Globus pallidus (tissue), 1 donor: ENCODE measurements around the gene PLPP1.
A peak's percentile ranks its signal among the peaks of the same experiment; 100 is the strongest.

Source experiments
- DNase-seq: peaks from one replicate; pipeline ENCODE4 v3.0.0-alpha.2; 2015; ENCODE audit warnings: low spot score

The PLPP1 gene

DNA sequence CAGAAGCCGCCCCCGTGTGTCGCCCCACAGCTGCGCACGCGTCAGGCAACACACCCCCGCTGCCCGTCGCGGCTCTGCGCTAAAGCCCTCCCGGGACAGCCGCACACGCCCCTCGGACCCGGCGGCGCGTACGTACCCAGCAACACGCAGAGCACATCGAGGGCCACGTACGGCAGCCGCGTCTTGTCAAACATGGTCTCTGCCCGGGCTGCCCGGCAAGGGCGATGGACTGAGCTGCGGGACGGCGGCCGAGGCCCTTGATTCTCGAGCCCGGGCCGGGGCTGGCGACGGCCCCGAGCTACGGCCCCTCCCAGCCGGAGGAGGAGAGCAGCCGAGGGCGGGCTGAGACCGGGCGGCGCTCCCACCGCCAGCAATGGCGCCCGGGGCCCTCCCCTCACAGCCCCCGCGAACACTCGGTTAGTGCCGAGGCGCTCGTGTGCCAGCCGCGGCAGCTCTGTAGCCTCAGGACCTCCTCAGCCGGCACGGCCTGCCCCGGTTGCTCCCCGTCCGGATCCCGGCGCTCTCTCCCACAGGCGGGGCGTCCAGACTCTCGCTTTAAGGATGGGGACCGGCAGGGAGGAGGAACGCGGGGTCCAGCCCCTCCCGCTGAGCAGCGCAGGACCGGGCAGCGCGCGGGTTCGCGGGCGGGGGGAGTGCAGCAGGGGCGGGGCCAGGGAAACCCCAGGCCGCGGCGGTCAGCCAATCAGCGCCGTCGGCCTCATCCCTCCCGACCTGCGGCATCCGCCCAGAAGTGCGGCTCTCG lies at the start of gene PLPP1:
TSS of gene PLPP1 (minus strand) at position 529 of the 763 bp plus-strand sequence. CDS start at position 194, 335 bp downstream.
- DNase-seq: peak; percentile 96

DNA sequence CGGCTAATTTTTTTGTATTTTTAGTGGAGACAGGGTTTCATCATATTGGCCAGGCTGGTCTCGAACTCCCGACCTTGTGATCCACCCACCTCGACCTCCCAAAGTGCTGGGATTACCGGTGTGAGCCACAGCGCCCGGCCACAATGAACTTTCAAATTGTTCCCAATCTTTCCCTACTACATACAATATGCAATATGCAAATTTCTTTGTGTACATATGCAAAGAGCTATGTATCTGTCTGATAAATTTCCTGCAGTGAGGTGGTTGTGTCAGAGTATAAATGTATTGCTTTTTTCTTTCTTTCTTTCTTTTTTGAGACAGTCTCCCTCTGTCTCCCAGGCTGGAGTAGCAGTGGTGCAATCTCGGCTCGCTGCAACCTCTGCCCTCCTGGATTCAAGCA lies 48.8 kb upstream of the PLPP1 start:
- DNase-seq: no peak

DNA sequence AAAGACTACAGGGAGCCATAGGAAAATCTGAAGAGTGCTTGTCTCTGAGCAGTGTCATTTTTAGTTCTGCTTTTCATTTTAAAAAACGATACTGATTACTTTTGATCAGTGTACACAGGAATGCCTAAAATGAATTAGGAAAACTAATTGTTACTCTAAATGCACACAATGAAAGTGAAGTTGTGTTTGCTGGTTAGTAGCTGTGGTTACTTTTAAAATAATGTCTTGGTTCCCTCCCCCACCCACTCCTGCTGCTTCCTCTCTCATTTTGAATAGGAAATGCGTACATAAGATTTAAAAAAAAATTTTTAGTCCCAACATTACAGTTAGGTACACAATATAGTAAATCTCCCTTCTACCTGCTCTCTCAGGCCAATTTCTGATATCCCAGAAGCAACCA lies 47.5 kb upstream of the PLPP1 start:
- no peak for DNase-seq

DNA sequence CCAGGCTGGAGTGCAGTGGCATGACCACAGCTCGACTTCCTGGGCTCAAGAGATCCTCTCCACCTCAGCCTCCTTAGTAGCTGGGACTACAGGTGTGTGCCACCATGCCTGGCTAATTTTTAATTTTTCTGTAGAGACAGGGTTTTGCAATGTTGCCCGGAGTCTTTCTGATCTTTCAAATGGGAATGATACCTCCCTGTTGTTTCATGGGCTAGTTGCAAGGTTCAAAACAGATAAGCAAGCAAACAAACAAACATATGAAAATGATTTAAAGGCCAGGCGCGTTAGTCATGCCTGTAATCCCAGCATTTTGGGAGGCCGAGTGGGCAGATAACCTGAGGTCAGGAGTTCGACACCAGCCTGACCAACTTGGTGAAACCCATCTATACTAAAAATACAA lies 45.3 kb upstream of the PLPP1 start:
- no peak for DNase-seq

DNA sequence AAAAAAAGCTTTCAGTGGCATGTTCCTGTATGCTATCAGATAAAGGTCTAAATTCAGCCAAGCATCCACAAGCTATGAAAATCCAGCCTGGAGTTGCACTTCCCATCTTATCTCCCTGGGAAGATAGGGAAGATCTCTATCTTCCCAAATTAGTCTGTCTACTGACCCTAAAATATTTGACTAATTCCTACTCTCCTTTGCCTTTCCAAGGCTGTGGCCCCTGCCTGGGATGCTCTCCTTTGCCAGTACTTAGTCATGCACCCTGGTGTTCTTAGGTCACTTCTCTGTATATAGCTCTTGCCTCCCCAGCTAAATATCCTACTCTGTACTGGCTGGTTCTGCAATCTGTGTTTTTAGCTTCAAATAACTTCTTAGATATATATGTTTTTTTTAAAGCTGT lies 44.0 kb upstream of the PLPP1 start:
- no peak for DNase-seq

DNA sequence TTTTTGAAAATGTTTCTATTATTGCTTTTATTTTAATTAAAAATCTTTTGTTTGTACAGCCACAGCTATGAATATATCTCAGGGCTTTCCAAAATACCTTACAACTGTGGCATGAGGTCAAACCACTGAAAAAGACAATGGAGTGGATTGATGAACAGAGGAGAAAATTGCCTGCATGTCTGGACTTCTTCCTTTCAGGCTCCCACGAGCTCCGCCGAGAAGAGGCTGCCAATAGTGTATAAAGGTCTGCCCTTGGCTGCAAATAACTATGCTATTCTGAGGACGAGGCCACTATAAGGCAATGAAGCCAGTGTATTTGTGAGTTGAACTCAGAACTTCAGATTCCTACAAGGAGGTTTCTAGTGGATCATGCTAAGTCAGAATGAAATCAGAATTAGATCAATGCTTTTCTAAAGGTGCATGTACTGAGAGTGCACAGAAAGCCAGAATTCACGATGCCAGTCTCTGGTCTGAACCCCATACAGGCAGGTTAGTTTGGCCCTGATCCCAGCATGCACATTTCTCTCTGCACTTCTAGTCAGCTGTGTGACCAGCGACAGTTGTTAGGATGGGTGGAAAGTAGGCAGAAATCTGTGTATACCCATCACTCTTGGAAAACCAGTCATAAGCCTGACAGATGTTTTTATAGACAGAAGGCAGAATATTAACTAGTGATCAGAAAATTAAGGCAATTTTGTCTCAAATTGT lies 42.7 kb upstream of the PLPP1 start:
- peak; percentile 63 for DNase-seq

DNA sequence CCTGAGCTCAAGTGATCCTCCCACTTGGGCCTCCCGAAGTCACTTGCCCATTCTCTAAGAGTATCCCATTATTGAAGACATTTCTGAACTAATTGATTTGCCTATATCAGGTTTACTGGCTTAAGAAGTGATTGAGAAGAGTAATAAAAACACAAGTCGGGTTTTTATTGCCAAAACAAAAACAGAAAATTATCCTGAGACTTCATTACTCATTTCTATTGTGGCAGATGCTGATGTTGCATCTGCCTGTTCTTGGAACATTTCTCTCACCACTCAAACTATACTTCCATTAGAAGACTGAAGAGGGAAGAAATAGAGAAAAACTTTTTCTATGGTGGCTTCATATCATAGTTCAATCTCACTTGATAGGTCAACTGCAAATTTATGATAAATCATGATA lies 41.9 kb upstream of the PLPP1 start:
- DNase-seq: no peak

DNA sequence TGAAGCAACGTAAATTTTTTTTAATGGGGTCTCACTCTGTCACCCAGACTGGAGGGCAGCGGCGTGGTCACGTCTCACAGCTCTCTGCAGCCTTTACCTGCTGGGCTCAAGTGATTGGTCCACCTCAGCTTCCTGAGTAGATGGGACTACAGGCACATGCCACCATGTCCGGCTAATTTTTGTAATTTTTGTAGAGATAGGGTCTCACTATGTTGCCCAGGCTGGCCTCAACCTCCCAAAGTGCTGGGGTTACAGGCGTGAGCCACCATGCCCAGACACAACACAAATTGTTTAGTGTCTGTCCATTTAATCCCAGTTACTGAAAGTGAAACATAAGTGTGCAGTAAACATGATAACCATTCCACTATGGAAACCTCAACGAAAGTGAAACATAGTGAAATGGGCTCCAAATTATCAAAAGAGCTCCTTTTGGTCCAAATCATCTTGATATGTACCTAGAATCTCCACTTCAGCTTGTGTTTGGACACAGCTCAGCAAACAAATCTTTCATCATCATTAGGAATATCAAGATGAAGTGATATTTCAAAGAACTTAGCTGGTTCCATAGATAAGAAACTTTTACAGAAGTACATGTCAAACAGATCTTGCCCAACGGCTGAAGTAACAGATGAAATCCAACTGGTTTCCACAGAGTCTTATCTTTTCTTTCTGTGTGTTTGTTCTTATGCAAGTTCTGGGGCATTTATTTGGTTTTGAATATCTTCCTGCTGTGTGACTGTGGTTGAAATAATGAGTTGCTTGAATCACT lies 41.2 kb upstream of the PLPP1 start:
- DNase-seq: no peak

DNA sequence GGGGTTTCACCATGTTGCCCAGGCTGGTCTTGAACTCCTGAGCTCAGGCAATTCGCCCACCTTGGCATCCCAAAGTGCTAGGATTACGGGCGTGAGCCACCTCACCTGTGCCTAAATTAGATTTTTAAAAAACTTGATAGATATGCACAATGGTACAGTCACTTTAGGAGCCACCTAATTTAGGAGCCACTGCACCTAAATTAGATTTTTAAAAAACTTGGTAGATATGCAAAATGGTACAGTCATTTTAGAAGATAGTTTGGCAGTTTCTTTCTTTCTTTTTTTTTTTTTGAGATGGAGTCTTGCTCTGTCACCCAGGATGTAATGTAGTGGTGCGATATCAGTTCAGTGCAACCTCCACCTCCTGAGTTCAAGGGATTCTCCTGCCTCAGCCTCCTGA lies 37.8 kb upstream of the PLPP1 start:
- no peak for DNase-seq

DNA sequence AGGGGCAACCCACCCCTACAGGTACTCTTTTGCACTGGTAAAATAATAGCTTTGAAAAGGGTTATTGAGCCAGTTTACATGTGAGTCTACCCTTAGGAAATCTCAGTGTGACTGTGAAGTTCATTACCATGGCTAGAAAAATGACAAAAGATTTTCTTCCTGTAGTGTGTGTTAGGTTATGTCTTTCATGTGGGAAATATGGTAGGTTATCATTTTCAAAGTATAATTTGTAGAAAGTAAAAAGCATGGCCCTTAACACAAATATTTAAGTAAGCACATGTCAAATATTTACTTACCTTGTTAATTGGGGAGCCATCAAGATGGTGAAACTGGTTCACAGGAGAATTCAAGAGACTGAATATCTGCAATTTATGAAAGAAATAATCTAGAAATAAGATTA lies 37.3 kb upstream of the PLPP1 start:
- DNase-seq: no peak

DNA sequence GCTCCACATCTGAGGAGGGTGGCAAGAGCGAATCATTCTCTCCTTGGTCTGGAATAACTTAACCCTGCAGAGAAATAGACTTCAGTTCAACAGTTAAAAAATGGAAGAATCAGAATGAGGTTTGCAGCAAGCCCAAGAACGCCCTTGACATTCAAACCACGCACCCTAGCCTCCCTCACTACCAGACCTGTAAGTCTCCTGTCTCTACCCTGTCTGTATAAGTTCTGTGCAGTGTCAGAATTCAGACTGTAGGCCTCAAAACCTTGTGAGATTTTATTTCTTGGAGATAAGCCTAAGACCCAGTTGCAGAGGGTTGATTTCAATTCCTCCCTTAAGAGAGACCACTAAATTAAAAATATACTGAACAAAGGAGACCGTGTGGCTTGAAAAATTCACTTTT lies 35.8 kb upstream of the PLPP1 start:
- no peak for DNase-seq

DNA sequence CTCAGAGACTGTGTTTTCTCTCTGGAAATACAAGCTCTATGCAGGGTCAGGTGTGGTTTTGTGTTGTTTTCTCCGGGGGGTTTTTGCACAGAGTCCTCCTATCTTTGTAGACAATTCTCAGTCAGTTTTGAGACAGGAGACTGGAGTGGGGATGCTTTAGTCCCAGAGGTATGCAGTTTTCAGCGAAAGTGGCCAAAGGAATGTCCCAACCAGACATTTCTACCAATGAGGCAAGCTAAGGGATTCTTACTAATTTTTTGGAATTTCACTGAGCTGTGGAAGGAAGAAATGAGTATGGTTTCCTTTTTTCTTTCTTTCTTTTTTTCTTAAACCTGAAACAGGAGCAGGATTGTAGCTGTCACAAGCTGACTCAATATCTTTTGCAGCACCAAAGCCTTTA lies 35.3 kb upstream of the PLPP1 start:
- DNase-seq: no peak

DNA sequence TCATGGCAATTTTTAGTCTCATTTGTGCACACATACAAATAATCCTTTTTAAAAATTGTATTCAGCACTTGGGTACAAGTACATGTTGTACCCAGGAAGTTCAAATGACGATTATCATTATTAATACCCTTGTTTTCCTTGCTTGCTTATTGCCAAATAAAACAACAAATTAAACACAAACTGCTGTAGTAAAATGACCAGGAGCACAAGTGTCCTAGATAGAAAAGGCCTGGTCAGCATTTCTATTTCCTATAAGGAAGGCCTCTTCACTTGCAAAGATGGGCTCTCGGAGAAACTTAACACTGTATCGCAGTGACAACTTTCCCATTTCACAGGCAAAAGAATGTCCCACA lies 34.7 kb upstream of the PLPP1 start:
- DNase-seq: no peak

DNA sequence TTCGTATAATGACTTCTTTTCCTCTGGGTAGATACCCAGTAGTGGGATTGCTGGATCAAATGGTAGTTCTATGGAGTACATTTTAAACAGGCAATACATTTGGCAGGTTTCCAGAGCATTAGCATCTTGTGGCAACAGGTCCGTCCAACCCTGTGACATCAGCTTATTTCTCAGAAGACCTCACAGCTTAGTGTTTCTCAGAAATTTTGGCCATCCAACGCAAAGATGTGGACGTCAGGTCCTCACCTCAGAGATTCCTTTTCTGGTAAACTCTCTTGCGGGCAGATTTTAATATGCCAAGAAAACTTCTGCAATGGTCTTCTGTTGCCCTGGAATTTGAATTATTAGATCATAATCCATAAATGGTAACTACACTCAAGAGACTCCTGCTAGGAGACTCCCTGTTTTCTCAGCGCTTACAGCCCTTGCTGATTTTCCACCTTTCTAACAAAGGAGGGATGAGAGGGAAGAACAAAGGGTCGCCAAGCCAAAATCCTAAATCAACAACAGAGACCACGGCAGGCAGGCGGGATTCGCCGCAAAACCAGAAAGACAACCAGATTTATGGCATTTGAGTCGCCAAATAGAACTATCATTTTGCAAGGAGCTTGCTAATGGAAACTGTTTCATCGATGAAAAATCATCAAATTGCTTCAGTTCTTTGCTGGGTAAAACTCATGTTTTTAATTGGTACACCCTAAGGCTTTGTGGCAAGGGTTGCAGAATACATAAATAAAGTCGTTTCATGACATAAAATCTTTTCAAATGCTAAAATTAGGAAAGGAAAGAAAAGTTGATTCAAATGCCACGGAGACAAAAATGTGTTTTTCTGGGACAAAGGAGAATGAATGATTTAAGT lies 34.1 kb upstream of the PLPP1 start:
- DNase-seq: no peak

DNA sequence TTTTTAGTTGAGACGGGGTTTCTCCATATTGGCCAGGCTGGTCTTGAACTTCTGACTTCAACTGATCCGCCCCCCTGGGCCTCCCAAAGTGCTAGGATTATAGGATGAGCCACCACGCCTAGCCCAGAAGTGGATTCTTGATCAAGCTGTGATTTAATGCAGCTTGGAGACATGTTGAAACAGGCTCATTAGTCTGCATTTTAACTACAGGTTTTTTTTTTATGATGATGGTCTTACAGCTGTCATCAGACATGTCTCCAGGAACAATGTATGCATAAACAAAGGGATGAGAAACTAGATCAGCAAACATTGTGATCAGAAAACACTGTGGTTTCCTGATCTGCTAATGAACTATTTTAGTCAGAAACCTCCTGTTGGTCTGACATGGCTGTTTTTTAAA lies 30.0 kb upstream of the PLPP1 start:
- DNase-seq: no peak

DNA sequence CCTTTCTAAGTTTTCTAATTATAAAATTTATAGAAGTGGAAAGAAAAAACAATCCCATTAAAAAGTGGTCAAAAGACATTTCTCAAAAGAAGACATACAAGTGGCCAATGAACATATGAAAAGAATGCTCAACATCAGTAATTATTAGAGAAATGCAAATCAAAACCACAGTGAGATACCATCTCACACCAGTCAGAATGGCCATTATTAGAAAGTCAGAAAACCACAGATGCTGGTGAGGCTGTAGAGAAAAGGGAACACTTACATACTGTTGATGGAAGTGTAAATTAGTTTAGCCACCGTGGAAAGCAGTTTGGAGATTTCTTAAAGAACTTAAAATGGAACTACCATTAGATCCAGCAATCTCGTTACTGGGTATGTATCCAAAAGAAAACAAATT lies 23.7 kb upstream of the PLPP1 start:
- DNase-seq: no peak

DNA sequence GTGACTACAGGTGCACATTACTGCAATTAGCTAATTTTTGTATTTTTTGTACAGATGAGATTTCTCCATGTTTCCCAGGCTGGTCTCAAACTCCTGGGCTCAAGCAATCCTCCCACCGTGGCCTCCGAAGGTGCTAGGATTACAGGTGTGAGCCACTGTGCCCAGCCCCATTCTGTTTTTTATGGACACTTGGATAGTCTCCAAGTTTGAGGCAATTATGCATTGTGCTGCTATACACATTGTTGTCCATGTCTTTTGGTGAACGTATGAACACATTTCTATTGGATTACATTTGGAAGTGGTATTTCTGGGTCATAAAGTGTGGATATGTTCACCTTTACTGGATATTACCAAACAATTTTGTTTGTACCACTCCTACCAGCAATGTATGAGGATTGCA lies 22.4 kb upstream of the PLPP1 start:
- no peak for DNase-seq

DNA sequence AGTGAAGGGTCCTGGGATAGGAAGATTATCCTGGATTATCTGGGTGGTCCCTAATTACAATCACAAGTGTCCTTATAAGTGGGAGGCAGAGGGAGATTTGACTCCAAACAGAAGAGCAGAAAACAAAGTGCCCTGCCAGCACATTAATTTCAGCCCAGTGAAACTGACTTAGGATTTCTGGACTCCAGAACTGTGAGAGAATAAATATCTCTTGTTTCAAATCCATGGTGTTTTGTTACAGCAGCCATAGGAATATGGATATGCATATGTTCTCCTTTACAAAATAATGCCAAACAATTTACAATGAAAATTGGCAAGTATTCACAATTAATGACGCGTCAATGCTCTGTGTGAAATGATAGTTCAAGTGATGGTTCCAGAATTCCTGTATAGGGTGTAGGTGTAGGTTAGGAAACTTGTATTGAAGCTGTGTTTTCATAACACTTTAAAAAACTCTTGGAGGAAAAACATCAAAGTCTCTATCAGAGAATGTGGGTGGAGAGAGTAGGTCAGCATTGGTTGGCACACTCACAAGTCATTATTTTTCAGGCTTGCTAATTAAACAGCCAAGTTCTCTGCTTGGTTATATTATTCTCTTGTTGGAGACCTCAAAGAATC lies 19.9 kb upstream of the PLPP1 start:
- no peak for DNase-seq

DNA sequence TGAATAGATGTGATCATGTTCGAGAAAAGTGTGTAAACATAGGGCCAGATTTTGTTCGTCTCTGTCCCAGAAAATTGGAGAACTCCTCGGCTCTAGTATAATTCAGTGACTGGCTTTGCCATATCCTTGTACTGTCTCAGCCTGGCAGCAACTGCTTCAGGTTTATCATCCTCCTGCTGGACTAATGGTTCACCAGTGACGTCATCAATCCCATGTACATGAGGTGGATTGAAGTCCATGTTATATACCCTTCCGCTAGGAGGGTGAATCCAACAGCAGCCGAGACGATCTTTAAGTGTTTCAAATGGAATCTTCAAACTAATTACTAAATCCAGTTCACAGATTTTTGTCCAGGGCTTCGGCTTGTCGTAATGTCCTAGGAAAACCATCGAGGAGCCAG lies 17.1 kb upstream of the PLPP1 start:
- DNase-seq: no peak

DNA sequence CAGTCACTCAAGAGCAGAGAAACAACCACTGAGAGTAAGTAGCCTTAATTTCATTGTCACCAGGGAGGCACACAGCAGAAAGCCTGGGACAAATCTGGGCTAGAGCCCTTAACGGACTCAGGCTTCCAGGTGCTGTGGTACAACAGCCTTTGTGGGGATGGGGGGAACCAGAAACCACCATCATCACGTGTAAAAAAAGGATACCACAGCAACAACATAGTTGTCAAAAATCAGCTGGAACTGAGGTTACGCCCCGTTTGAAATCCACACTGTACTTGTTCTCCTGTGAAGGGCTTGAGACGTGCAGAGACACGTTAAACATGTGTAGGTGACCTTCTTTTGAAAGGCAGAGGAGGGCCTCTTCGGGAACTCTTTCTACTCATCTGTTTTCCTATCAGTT lies 16.6 kb upstream of the PLPP1 start:
- DNase-seq: no peak

DNA sequence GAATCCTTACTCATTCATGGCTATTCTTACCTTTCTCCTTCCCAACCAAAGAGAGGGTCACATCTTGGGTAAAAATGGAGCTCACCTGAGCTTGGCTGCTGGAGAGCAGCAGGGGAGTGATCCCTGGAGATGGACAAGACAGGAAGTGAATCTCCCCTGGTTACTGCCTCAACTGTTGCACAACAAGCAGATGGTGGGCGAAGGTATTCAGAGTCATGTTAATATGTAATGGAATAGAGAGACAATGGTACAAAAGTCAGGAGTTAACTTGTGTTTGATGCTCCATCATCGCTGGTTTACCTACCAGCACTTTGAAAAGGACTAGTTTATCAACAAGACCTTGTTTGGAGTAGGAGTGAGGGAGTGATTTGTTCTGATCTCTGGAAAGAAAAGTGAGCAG lies 13.0 kb upstream of the PLPP1 start:
- DNase-seq: no peak

DNA sequence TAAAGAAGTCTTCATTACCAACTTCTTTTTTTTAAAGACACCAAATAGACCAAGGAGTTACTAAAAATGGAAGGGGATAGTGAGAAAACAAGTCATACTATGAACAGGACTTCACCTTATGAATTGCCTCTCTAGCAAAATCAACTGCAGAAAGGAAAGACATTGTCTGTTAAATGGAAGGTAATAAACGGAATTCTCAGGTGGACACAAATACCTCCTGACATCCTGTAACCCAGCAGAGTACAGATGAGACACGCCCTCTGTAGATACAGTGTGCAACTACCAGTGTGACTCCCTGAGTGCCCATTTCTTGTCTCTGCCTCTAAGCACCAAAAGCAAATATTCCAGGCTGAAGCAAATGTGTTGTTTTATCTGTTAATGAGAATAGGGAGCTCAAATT lies 12.2 kb upstream of the PLPP1 start:
- no peak for DNase-seq
